Activated T-cell treated with anti-CD3 and anti-CD28 coated beads, Interleukin-2, amount 50 U/mL, for 1 hour (primary cell): ENCODE measurements around the gene KBTBD7.
"Not testable (repeated sequence)": the region's sequence is repeated elsewhere in the genome, so short reads cannot be mapped to it uniquely, and the experiment has no call there.

ENCODE experiments used
- DNase-seq: peaks from one replicate; pipeline ENCODE4 v3.0.0-alpha.2; 2020

The KBTBD7 gene

GRCh38 chr13:41196011-41196410, 1.6 kb upstream of the KBTBD7 start:
- DNase-seq, result no peak

- no peak for DNase-seq
Observed at GRCh38 chr13:41193469-41193868, 900 bp downstream of the KBTBD7 start.

GRCh38 chr13:41188584-41188983, 5.8 kb downstream of the KBTBD7 start:
- no peak for DNase-seq

GRCh38 chr13:41186481-41186880, 7.9 kb downstream of the KBTBD7 start:
- no peak for DNase-seq

- no peak for DNase-seq
Observed at GRCh38 chr13:41182231-41182630, 12.1 kb downstream of the KBTBD7 start.

- DNase-seq, result no peak
Observed at GRCh38 chr13:41179593-41180250, 14.6 kb downstream of the KBTBD7 start.

- DNase-seq, result no peak
Observed at GRCh38 chr13:41178040-41178439, 16.3 kb downstream of the KBTBD7 start.

- no peak for DNase-seq
Observed at GRCh38 chr13:41177616-41178015, 16.8 kb downstream of the KBTBD7 start.

- DNase-seq, result not testable (repeated sequence)
Observed at GRCh38 chr13:41175576-41175975, 18.8 kb downstream of the KBTBD7 start.

- DNase-seq, result no peak
Observed at GRCh38 chr13:41162151-41162550, 32.2 kb downstream of the KBTBD7 start.

GRCh38 chr13:41159174-41159573, 35.2 kb downstream of the KBTBD7 start:
- DNase-seq, result no peak

- DNase-seq, result no peak
Observed at GRCh38 chr13:41157048-41157717, 37.2 kb downstream of the KBTBD7 start.

GRCh38 chr13:41156620-41157019, 37.7 kb downstream of the KBTBD7 start:
- no peak for DNase-seq

- no peak for DNase-seq
Observed at GRCh38 chr13:41154042-41154441, 40.3 kb downstream of the KBTBD7 start.

GRCh38 chr13:41152005-41152404, 42.4 kb downstream of the KBTBD7 start:
- no peak for DNase-seq

GRCh38 chr13:41150058-41150457, 44.3 kb downstream of the KBTBD7 start:
- no peak for DNase-seq

- DNase-seq, result no peak
Observed at GRCh38 chr13:41148419-41149283, 45.7 kb downstream of the KBTBD7 start.

- no peak for DNase-seq
Observed at GRCh38 chr13:41145136-41145908, 49.0 kb downstream of the KBTBD7 start.

- DNase-seq, result no peak
Observed at GRCh38 chr13:41144576-41144975, 49.8 kb downstream of the KBTBD7 start.
